Common myeloid progenitor, CD34-positive (primary cell): ENCODE measurements around the gene RAP1GAP.
"Not testable (repeated sequence)": the region's sequence is repeated elsewhere in the genome, so short reads cannot be mapped to it uniquely, and the experiment has no call there.

Source experiments
- CTCF ChIA-PET: fragments of 350-600 bp; sonication (Branson Sonifier 250); formaldehyde crosslinking; loops from one replicate; lab custom pipeline; 2021; ENCODE audit warnings: antibody characterized with exemption; lab: Charles Lee
- POLR2A ChIA-PET: fragments of 350-600 bp; sonication (Branson Sonifier 250); formaldehyde crosslinking; loops from one replicate; lab custom pipeline; 2021; ENCODE audit warnings: antibody characterized with exemption; lab: Charles Lee
- DNase-seq, 3 donors: peaks; one replicate each; pipeline versions ENCODE4 v3.0.0 to v3.0.0-alpha.2; 2013
- H3K27ac ChIP-seq, 2 experiments: 1 replicate in 1 of 2; 2 replicates in 1 of 2; pipeline ENCODE4 v1.7.0; 2013; ENCODE audit warnings: inconsistent platforms in 2 of 2, low read length in 2 of 2, mild to moderate bottlenecking in 2 of 2, low read depth in 1 of 2, moderate library complexity in 1 of 2; ENCODE audit not compliant: severe bottlenecking in 2 of 2, insufficient read depth in 1 of 2, poor library complexity in 1 of 2
- H3K27me3 ChIP-seq, 5 experiments: replicated peaks in 2 of 5; 1 replicate in 3 of 5; 2 replicates in 2 of 5; pipeline versions ENCODE4 v1.6.1 to v1.7.0; 2013; ENCODE audit warnings: low read length in 4 of 5, mild to moderate bottlenecking in 2 of 5, moderate library complexity in 2 of 5, inconsistent platforms in 1 of 5; ENCODE audit not compliant: insufficient read depth in 5 of 5, control insufficient read depth in 4 of 5
- H3K36me3 ChIP-seq, 4 experiments: 1 replicate in 2 of 4; 2 replicates in 2 of 4; pipeline versions ENCODE4 v1.6.1 to v1.7.0; 2013; ENCODE audit warnings: low read length in 3 of 4, control low read depth in 1 of 4, mild to moderate bottlenecking in 1 of 4; ENCODE audit not compliant: control insufficient read depth in 4 of 4, insufficient read depth in 4 of 4
- H3K4me1 ChIP-seq, 4 experiments: 1 replicate in 3 of 4; 2 replicates in 1 of 4; pipeline versions ENCODE4 v1.6.1 to v1.7.1; 2013; ENCODE audit warnings: low read length in 3 of 4, mild to moderate bottlenecking in 3 of 4, control low read depth in 1 of 4, inconsistent platforms in 1 of 4, moderate library complexity in 1 of 4; ENCODE audit not compliant: control insufficient read depth in 4 of 4, insufficient read depth in 4 of 4; ENCODE audit errors: control extremely low read depth in 1 of 4
- H3K4me3 ChIP-seq, 7 experiments: 1 replicate in 4 of 7; 2 replicates in 3 of 7; pipeline versions ENCODE4 v1.5.1 to v1.7.0; 2013; ENCODE audit warnings: mild to moderate bottlenecking in 7 of 7, low read length in 6 of 7, moderate library complexity in 6 of 7, inconsistent platforms in 2 of 7, low read depth in 2 of 7, control low read depth in 1 of 7; ENCODE audit not compliant: insufficient read depth in 4 of 7, control insufficient read depth in 1 of 7; ENCODE audit errors: extremely low read depth in 1 of 7
- H3K9me3 ChIP-seq, 5 experiments: 1 replicate in 4 of 5; 2 replicates in 1 of 5; pipeline versions ENCODE4 v1.6.1 to v1.7.1; 2013; ENCODE audit warnings: low read length in 4 of 5, mild to moderate bottlenecking in 2 of 5, inconsistent platforms in 1 of 5, low read depth in 1 of 5, moderate library complexity in 1 of 5; ENCODE audit not compliant: control insufficient read depth in 4 of 5, insufficient read depth in 2 of 5; ENCODE audit errors: control extremely low read depth in 1 of 5
- WGBS: methylation state at CpG from one replicate; pipeline ENCODE4 v1.1.5; 2013; ENCODE audit not compliant: insufficient coverage; 5-methylcytosine and 5-hydroxymethylcytosine counted together

RAP1GAP gene

GRCh38 chr1:21677168-21677567 lies 8.0 kb upstream of the RAP1GAP start:
- no peak overlapping the region for H3K4me3 ChIP-seq
- ChIA-PET CTCF (interaction anchor here (1.1 to 1.8 kb wide), 2 partner anchors 9 to 18 kb away, joined by 3 to 5 read pairs; no protein-coding TSS in a partner anchor), POLR2A (no interaction called here)
- no peak overlapping the region for H3K27ac ChIP-seq
- DNase-seq, result no peak
- H3K9me3 ChIP-seq, result no peaks in the 10 kb centered on the region
- H3K27me3 ChIP-seq, result no peaks in the 10 kb centered on the region
- WGBS, result 100% methylated on average over 6 of the region's 6 CpGs
- H3K4me1 ChIP-seq, result peaks cover 0 to 12% (median 10%) of the 10 kb centered on the region in 4 experiments
- peaks cover 7 to 41% (median 22%) of the 10 kb centered on the region in 4 experiments for H3K36me3 ChIP-seq

- 89% methylated on average over 6 of the region's 10 CpGs for WGBS
- Histone ChIP-seq H3K27ac (no peak overlapping the region), H3K4me1 (peaks cover 0 to 14% (median 12%) of the 10 kb centered on the region in 4 experiments), H3K4me3 (no peak overlapping the region), H3K9me3 (no peaks in the 10 kb centered on the region), H3K27me3 (peaks cover 0 to 4% (median 0%) of the 10 kb centered on the region in 5 experiments), H3K36me3 (peaks cover 4 to 26% (median 14%) of the 10 kb centered on the region in 4 experiments)
- ChIA-PET POLR2A (no interaction called here), CTCF (no interaction called here)
- no peak for DNase-seq
These were observed 5.8 kb upstream of the RAP1GAP start for GRCh38 chr1:21674957-21675356.

- H3K27ac ChIP-seq, H3K4me3 ChIP-seq, POLR2A ChIA-PET, DNase-seq, H3K9me3 ChIP-seq: not testable (repeated sequence)
- peaks cover 0 to 25% (median 20%) of the 10 kb centered on the region in 4 experiments for H3K4me1 ChIP-seq
- CTCF ChIA-PET, result interaction anchor here (0.8 to 2.8 kb wide), 4 partner anchors 9 to 13 kb away, joined by 3 to 7 read pairs (median 4); no protein-coding TSS in a partner anchor
- WGBS, result 99% methylated on average over 6 of the region's 7 CpGs
- peaks cover 4 to 17% (median 10%) of the 10 kb centered on the region in 4 experiments for H3K36me3 ChIP-seq
- peaks cover 0 to 10% (median 0%) of the 10 kb centered on the region in 5 experiments for H3K27me3 ChIP-seq
These were observed 4.7 kb upstream of the RAP1GAP start for GRCh38 chr1:21673853-21674252.

- Histone ChIP-seq H3K4me1 (peaks cover 0 to 30% (median 25%) of the 10 kb centered on the region in 4 experiments), H3K36me3 (peaks cover 0 to 12% (median 6%) of the 10 kb centered on the region in 4 experiments), H3K9me3 (no peaks in the 10 kb centered on the region), H3K27me3 (peaks cover 0 to 15% (median 2%) of the 10 kb centered on the region in 5 experiments), H3K4me3 (no peak overlapping the region), H3K27ac (peak overlapping the region in 1 of 2 experiments; percentile 45)
- DNase-seq, result peak in 1 of 3 donors; percentile 23
- CTCF ChIA-PET, result interaction anchor here (1.2 to 2.8 kb wide), 3 partner anchors 10 to 14 kb away, joined by 4 to 7 read pairs (median 4); no protein-coding TSS in a partner anchor
- 13% methylated on average over 5 of the region's 9 CpGs for WGBS
- POLR2A ChIA-PET, result no interaction called here
These were observed 4.2 kb upstream of the RAP1GAP start for GRCh38 chr1:21673277-21673780.

- Histone ChIP-seq H3K27me3 (peaks cover 0 to 22% (median 5%) of the 10 kb centered on the region in 5 experiments), H3K4me1 (peaks cover 0 to 33% (median 29%) of the 10 kb centered on the region in 4 experiments), H3K9me3 (no peaks in the 10 kb centered on the region), H3K36me3 (peaks cover 0 to 7% (median 3%) of the 10 kb centered on the region in 4 experiments), H3K27ac (peak overlapping the region in 1 of 2 experiments; percentile 45), H3K4me3 (no peak overlapping the region)
- no peak for DNase-seq
- POLR2A ChIA-PET, result no interaction called here
- CTCF ChIA-PET, result interaction anchor here (1.2 to 2.8 kb wide), 3 partner anchors 11 to 14 kb away, joined by 4 to 7 read pairs (median 4); no protein-coding TSS in a partner anchor
- WGBS, result 86% methylated on average over 8 of the region's 10 CpGs
These were observed 3.5 kb upstream of the RAP1GAP start for GRCh38 chr1:21672478-21673276.

GRCh38 chr1:21671915-21672314 lies 2.8 kb upstream of the RAP1GAP start:
- POLR2A ChIA-PET, result interaction anchor here (0.6 kb wide), 1 partner anchor 23 kb away, joined by 3 read pairs; no protein-coding TSS in a partner anchor
- H3K36me3 ChIP-seq, result peaks cover 0 to 1% (median under 1%) of the 10 kb centered on the region in 4 experiments
- CTCF ChIA-PET, result interaction anchor here (2.8 kb wide), 1 partner anchor 10 kb away, joined by 7 read pairs; no protein-coding TSS in a partner anchor
- DNase-seq, result no peak
- 90% methylated on average over 6 of the region's 6 CpGs for WGBS
- no peak overlapping the region for H3K27ac ChIP-seq
- H3K4me3 ChIP-seq, result no peak overlapping the region
- H3K4me1 ChIP-seq, result peaks cover 0 to 33% (median 29%) of the 10 kb centered on the region in 4 experiments
- peaks cover 0 to 29% (median 5%) of the 10 kb centered on the region in 5 experiments for H3K27me3 ChIP-seq
- no peaks in the 10 kb centered on the region for H3K9me3 ChIP-seq
